ENCODE measurements around the gene MAVS.
"Not testable (repeated sequence)": the region's sequence is repeated elsewhere in the genome, so short reads cannot be mapped to it uniquely, and the experiment has no call there.

The MAVS gene

GRCh38 chr20:3826420-3826819 is 20.2 kb upstream of the MAVS start:
- TF ChIP-seq, protein P1, sequence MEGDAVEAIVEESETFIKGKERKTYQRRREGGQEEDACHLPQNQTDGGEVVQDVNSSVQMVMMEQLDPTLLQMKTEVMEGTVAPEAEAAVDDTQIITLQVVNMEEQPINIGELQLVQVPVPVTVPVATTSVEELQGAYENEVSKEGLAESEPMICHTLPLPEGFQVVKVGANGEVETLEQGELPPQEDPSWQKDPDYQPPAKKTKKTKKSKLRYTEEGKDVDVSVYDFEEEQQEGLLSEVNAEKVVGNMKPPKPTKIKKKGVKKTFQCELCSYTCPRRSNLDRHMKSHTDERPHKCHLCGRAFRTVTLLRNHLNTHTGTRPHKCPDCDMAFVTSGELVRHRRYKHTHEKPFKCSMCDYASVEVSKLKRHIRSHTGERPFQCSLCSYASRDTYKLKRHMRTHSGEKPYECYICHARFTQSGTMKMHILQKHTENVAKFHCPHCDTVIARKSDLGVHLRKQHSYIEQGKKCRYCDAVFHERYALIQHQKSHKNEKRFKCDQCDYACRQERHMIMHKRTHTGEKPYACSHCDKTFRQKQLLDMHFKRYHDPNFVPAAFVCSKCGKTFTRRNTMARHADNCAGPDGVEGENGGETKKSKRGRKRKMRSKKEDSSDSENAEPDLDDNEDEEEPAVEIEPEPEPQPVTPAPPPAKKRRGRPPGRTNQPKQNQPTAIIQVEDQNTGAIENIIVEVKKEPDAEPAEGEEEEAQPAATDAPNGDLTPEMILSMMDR (conservative IDR thresholded peaks at IDR 0.05; ENCODE audit: low read depth, low read length), result no peak
- H3K4me2 ChIP-seq, result no peak overlapping the region
- no peak overlapping the region for H3K9ac ChIP-seq

GRCh38 chr20:3828798-3829197 is 17.8 kb upstream of the MAVS start:
- no peaks in the 10 kb centered on the region for H3K36me3 ChIP-seq (ENCODE audit: insufficient read depth)
- H3K79me2 ChIP-seq (ENCODE audit: insufficient read depth, low read depth), result no peaks in the 10 kb centered on the region
- H3K9ac ChIP-seq, result no peak overlapping the region
- no peak overlapping the region for H3K4me3 ChIP-seq (IDR thresholded peaks at IDR 0.05; ENCODE audit: insufficient read depth, low read depth, low read length)
- no peak overlapping the region for H3K27ac ChIP-seq
- H2AFZ ChIP-seq (ENCODE audit: low read depth), result no peak overlapping the region
- no peaks in the 10 kb centered on the region for H3K4me1 ChIP-seq (ENCODE audit: low read depth, poor library complexity, severe bottlenecking)
- no peaks in the 10 kb centered on the region for H3K27me3 ChIP-seq (ENCODE audit: insufficient read depth, low read depth)
- H3K4me2 ChIP-seq, result no peak overlapping the region
- TF ChIP-seq, protein P1 (conservative IDR thresholded peaks at IDR 0.05; ENCODE audit: low read depth, low read length), result no peak
- H4K20me1 ChIP-seq (ENCODE audit: insufficient read depth), result no peaks in the 10 kb centered on the region

More at GRCh38 chr20:3826420-3826819, 20.2 kb upstream of the MAVS start:
- Histone ChIP-seq H3K4me3 (IDR thresholded peaks at IDR 0.05; ENCODE audit: insufficient read depth, low read depth, low read length) (no peak overlapping the region), H3K27me3 (ENCODE audit: insufficient read depth, low read depth) (no peaks in the 10 kb centered on the region), H3K36me3 (ENCODE audit: insufficient read depth) (no peaks in the 10 kb centered on the region), H3K4me1 (ENCODE audit: low read depth, poor library complexity, severe bottlenecking) (peaks cover 3% of the 10 kb centered on the region), H3K27ac (no peak overlapping the region), H3K79me2 (ENCODE audit: insufficient read depth, low read depth) (no peaks in the 10 kb centered on the region), H4K20me1 (ENCODE audit: insufficient read depth) (no peaks in the 10 kb centered on the region), H2AFZ (ENCODE audit: low read depth) (no peak overlapping the region)

GRCh38 chr20:3829891-3830290 is 16.7 kb upstream of the MAVS start:
- not testable (repeated sequence) for H3K27ac ChIP-seq; H3K9ac ChIP-seq; H3K4me2 ChIP-seq; H3K4me1 ChIP-seq (ENCODE audit: low read depth, poor library complexity, severe bottlenecking); H3K36me3 ChIP-seq (ENCODE audit: insufficient read depth); H2AFZ ChIP-seq (ENCODE audit: low read depth); H3K4me3 ChIP-seq (IDR thresholded peaks at IDR 0.05; ENCODE audit: insufficient read depth, low read depth, low read length); H4K20me1 ChIP-seq (ENCODE audit: insufficient read depth); H3K27me3 ChIP-seq (ENCODE audit: insufficient read depth, low read depth); H3K79me2 ChIP-seq (ENCODE audit: insufficient read depth, low read depth)

- H3K79me2 ChIP-seq (ENCODE audit: insufficient read depth, low read depth), result no peaks in the 10 kb centered on the region
- H3K4me1 ChIP-seq (ENCODE audit: low read depth, poor library complexity, severe bottlenecking), result no peaks in the 10 kb centered on the region
- no peak overlapping the region for H3K4me2 ChIP-seq
- H3K27me3 ChIP-seq (ENCODE audit: insufficient read depth, low read depth), result no peaks in the 10 kb centered on the region
- H3K36me3 ChIP-seq (ENCODE audit: insufficient read depth), result no peaks in the 10 kb centered on the region
- TF ChIP-seq, protein P1 (conservative IDR thresholded peaks at IDR 0.05; ENCODE audit: low read depth, low read length), result no peak
- no peak overlapping the region for H3K27ac ChIP-seq
- no peak overlapping the region for H3K9ac ChIP-seq
- no peak overlapping the region for H3K4me3 ChIP-seq (IDR thresholded peaks at IDR 0.05; ENCODE audit: insufficient read depth, low read depth, low read length)
- no peak overlapping the region for H2AFZ ChIP-seq (ENCODE audit: low read depth)
- H4K20me1 ChIP-seq (ENCODE audit: insufficient read depth), result no peaks in the 10 kb centered on the region
These were observed 10.5 kb upstream of the MAVS start for GRCh38 chr20:3836132-3836531.

DNA sequence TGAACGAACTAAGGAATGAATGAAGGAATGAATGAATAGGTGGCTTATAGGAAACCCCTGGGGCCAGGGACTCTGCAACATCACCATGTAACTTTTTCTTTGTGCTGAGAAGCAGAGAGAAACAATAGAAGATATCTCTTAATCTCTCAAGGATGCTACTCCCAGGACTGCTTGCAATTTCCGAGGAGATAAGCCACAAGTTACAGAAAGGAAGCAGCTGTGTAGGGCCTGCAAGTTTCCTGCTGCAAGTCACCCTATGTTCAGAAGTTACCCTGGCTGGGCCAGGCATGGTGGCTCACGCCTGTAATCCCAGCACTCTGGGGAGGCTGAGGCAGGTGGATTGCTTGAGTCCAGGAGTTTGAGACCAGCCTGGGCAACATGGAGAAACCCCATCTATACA is 7.3 kb upstream of the MAVS start:
- H3K27ac ChIP-seq, result no peak overlapping the region
- no peak overlapping the region for H3K4me2 ChIP-seq
- H3K4me3 ChIP-seq (IDR thresholded peaks at IDR 0.05; ENCODE audit: insufficient read depth, low read depth, low read length), result no peak overlapping the region
- H3K36me3 ChIP-seq (ENCODE audit: insufficient read depth), result no peaks in the 10 kb centered on the region
- H3K79me2 ChIP-seq (ENCODE audit: insufficient read depth, low read depth), result no peaks in the 10 kb centered on the region
- H4K20me1 ChIP-seq (ENCODE audit: insufficient read depth), result no peaks in the 10 kb centered on the region
- no peak overlapping the region for H2AFZ ChIP-seq (ENCODE audit: low read depth)
- H3K9ac ChIP-seq, result no peak overlapping the region
- TF ChIP-seq, protein P1 (conservative IDR thresholded peaks at IDR 0.05; ENCODE audit: low read depth, low read length), result no peak
- no peaks in the 10 kb centered on the region for H3K27me3 ChIP-seq (ENCODE audit: insufficient read depth, low read depth)
- peaks cover 1% of the 10 kb centered on the region for H3K4me1 ChIP-seq (ENCODE audit: low read depth, poor library complexity, severe bottlenecking)

DNA sequence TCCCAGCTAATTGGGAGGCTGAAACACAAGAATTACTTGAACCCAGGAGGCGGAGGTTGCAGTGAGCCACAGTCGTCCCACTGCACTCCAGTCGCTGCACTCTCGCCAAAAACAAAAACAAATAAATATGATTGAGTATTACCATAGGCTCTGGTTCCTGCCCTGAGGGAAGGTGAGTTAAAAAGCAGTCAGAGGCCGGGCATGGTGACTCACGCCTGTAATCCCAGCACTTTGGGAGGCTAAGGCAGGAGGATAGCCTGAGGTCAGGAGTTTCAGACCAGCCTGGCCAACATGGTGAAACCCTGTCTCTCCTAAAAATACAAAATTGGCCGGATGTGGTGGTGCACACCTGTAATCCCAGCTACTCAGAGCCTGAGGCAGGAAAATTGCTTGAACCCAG is 6.4 kb upstream of the MAVS start:
- not testable (repeated sequence) for H3K4me2 ChIP-seq; H3K36me3 ChIP-seq (ENCODE audit: insufficient read depth); H3K4me3 ChIP-seq (IDR thresholded peaks at IDR 0.05; ENCODE audit: insufficient read depth, low read depth, low read length); H3K9ac ChIP-seq; H4K20me1 ChIP-seq (ENCODE audit: insufficient read depth); H3K27me3 ChIP-seq (ENCODE audit: insufficient read depth, low read depth); H2AFZ ChIP-seq (ENCODE audit: low read depth); H3K4me1 ChIP-seq (ENCODE audit: low read depth, poor library complexity, severe bottlenecking); H3K27ac ChIP-seq; H3K79me2 ChIP-seq (ENCODE audit: insufficient read depth, low read depth)

Data from KMS-11 (cell line).